Left lung (tissue), 10 donors: ENCODE measurements around the gene METTL17. TPM values are rescaled to one million over a fixed set of nuclear protein-coding genes. Genes with fewer than 3 reads are reported as not detected.

Experiments used
- ATAC-seq: fragments of 200-7000 bp; cut with Tn5 transposase; one replicate; pipeline ENCODE4 v1.9.1; 2020; ENCODE audit warnings: moderate library complexity
- DNase-seq, 4 donors: peaks; one replicate each; pipeline ENCODE4 v3.0.0-alpha.2; 2013 to 2020
- H3K27ac ChIP-seq, 2 donors: fragments of 200-600 bp; sonication (generic) in 1 of 2; one replicate each; pipeline versions ENCODE4 v1.5.0 to v1.8.0; 2020 to 2021
- H3K27me3 ChIP-seq, 2 donors: fragments of 200-600 bp; sonication (generic) in 1 of 2; one replicate each; pipeline versions ENCODE4 v1.5.0 to v1.8.0; 2020 to 2021
- H3K36me3 ChIP-seq, 2 donors: fragments of 200-600 bp; sonication (generic) in 1 of 2; one replicate each; pipeline versions ENCODE4 v1.5.0 to v1.8.0; 2020 to 2021
- H3K4me1 ChIP-seq, 2 donors: fragments of 200-600 bp; one replicate each; pipeline ENCODE4 v1.8.0; 2021
- H3K4me3 ChIP-seq, 2 donors: fragments of 200-600 bp; sonication (generic) in 1 of 2; one replicate each; pipeline versions ENCODE4 v1.5.0 to v1.8.0; 2020 to 2021; ENCODE audit warnings: mild to moderate bottlenecking in 1 of 2
- H3K9me3 ChIP-seq, 2 donors: fragments of 200-600 bp; sonication (generic) in 1 of 2; one replicate each; pipeline versions ENCODE4 v1.5.0 to v1.8.0; 2020 to 2021
- CTCF ChIP-seq, 2 donors: fragments of 200-600 bp; sonication (generic) in 1 of 2; IDR thresholded peaks; one replicate each; pipeline versions ENCODE4 v1.5.0 to v1.8.0; 2021; ENCODE audit warnings: antibody characterized with exemption in 2 of 2
- intact Hi-C, 2 donors: fragments of 100-400 bp; cut with DNase I; formaldehyde crosslinking; loops; one replicate each; pipeline versions ENCODE4 v1.11.2 to v1.14.2; 2022
- polyA plus RNA-seq, 6 donors: library from polyadenylated mRNA; unstranded; fragments of 120-200 nt; gene quantifications; one replicate each; pipeline ENCODE4 v1.2.1, GENCODE V29; 2013; ENCODE audit not compliant: insufficient read length in 6 of 6
- total RNA-seq, 2 donors: library from RNA; stranded (reverse); fragmentation: NEBNext Ultra II Directional; extraction: Animal tissue kit (Norgen Biotek cat#: 25700); gene quantifications; one replicate each; pipeline ENCODE4 v1.2.1, GENCODE V29; 2021
- donor health status: DM: no; HTN: yes; CAD: no.
- donor health status: DM: no; HTN: no; CAD: no.

The METTL17 gene
- total and polyA plus RNA-seq, 8 donors, result 38.6 to 137 (median 112) TPM

GRCh38 chr14:20971705-20972021, 18.1 kb upstream of the METTL17 start:
- Histone ChIP-seq H3K27me3 (no peaks in the 10 kb centered on the region), H3K36me3 (no peaks in the 10 kb centered on the region), H3K9me3 (no peaks in the 10 kb centered on the region), H3K4me1 (peaks cover 0 to 15% of the 10 kb centered on the region in 2 donors), H3K4me3 (peak overlapping the region; percentile 44 to 57), H3K27ac (peak overlapping the region; percentile 37 to 68)
- no peak for TF ChIP-seq CTCF (IDR thresholded peaks at IDR 0.05)
- no peak for DNase-seq
- peak; percentile 12 for ATAC-seq
- intact Hi-C loops, result no loop called here

- Histone ChIP-seq H3K27me3 (no peaks in the 10 kb centered on the region), H3K4me3 (no peak overlapping the region), H3K9me3 (no peaks in the 10 kb centered on the region), H3K36me3 (no peaks in the 10 kb centered on the region), H3K4me1 (peaks cover 0 to 15% of the 10 kb centered on the region in 2 donors), H3K27ac (no peak overlapping the region)
- DNase-seq (no peak), ATAC-seq (no peak)
- intact Hi-C loops, result no loop called here
- TF ChIP-seq CTCF (IDR thresholded peaks at IDR 0.05), result no peak
Measured at GRCh38 chr14:20973501-20973900, 16.3 kb upstream of the METTL17 start.

- Histone ChIP-seq H3K27me3 (no peaks in the 10 kb centered on the region), H3K36me3 (no peaks in the 10 kb centered on the region), H3K4me3 (no peak overlapping the region), H3K27ac (no peak overlapping the region), H3K9me3 (no peaks in the 10 kb centered on the region), H3K4me1 (peaks cover 0 to 6% of the 10 kb centered on the region in 2 donors)
- DNase-seq (no peak), ATAC-seq (no peak)
- intact Hi-C loops, result no loop called here
- TF ChIP-seq CTCF (IDR thresholded peaks at IDR 0.05), result no peak
Measured at GRCh38 chr14:20976291-20976690, 13.5 kb upstream of the METTL17 start.

- H3K9me3 ChIP-seq, result no peaks in the 10 kb centered on the region
- ATAC-seq, result no peak
- no peak overlapping the region for H3K27ac ChIP-seq
- DNase-seq, result no peak
- no peaks in the 10 kb centered on the region for H3K36me3 ChIP-seq
- no peaks in the 10 kb centered on the region for H3K27me3 ChIP-seq
- no peak overlapping the region for H3K4me3 ChIP-seq
- intact Hi-C loops, result no loop called here
- no peak for TF ChIP-seq CTCF (IDR thresholded peaks at IDR 0.05)
- H3K4me1 ChIP-seq, result no peaks in the 10 kb centered on the region
Measured at GRCh38 chr14:20978687-20979086, 11.1 kb upstream of the METTL17 start.

- Histone ChIP-seq H3K27me3 (no peaks in the 10 kb centered on the region), H3K27ac (no peak overlapping the region), H3K36me3 (no peaks in the 10 kb centered on the region), H3K4me1 (peaks cover 0 to 4% of the 10 kb centered on the region in 2 donors), H3K4me3 (no peak overlapping the region), H3K9me3 (no peaks in the 10 kb centered on the region)
- no peak for TF ChIP-seq CTCF (IDR thresholded peaks at IDR 0.05)
- no peak for DNase-seq
- no peak for ATAC-seq
- intact Hi-C loops, result no loop called here
Measured at GRCh38 chr14:20980906-20981305, 8.9 kb upstream of the METTL17 start.
